HG03558 (cell line): Measurements from ENCODE around the gene AEBP1.

Experiments
- ATAC-seq: cut with Tn5 transposase; IDR thresholded peaks from one replicate; pipeline ENCODE4 v1.9.1; 2021; ENCODE audit warnings: moderate number of reproducible peaks; ENCODE audit not compliant: unreplicated experiment; ENCODE audit errors: extremely low read depth

The AEBP1 gene

DNA sequence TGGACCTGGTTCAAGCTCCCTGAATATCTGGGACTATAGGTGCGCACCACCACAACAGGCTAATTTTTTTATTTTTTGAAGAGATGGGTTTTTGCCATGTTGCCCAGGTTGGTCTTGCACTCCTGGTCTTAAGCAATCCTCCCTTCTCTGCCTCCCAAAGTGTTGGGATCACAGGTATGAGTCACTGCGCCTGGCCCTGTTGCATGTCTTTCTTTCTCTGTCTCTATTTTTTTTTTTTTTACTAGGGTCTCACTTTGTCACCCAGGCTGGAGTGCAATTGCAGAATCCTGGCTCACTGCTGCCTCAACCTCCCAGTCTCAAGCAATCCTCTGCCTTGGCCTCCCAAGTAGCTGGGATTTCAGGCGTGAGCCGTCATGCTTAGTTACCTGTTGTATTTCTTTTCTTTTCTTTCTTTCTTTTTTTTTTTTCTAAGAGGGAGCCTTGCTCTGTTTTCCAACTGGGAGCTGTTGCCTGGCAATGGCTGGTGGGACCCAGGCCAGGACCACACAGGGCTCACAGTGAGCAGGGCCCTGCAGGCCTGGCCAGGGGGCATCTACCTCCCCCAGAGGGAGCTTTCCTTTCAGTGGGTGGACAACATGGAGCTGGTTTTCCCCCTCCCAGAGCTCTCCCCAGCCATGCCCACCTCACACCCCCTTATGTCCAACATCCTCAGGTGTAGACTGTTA, 30.9 kb downstream of the AEBP1 start:
- ATAC-seq = no peak

DNA sequence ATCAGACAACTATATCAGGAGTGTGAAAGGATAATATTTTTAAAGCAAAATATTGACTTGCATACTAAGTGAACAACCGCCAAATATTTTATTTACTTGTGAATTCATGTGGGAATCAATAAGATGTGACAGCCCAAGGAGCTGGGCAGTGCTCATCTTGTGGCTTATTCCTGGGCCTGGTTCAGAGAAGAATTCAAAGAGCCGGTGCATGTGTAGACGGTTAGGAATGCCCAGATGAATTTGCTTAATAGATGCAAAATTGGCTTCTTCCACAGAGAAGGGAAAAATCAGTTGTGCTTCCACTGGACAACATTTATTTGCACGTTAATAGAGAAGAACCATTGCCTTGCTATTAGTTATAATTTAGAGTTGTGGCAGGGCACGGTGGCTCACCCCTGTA, 32.6 kb downstream of the AEBP1 start:
- ATAC-seq = no peak

DNA sequence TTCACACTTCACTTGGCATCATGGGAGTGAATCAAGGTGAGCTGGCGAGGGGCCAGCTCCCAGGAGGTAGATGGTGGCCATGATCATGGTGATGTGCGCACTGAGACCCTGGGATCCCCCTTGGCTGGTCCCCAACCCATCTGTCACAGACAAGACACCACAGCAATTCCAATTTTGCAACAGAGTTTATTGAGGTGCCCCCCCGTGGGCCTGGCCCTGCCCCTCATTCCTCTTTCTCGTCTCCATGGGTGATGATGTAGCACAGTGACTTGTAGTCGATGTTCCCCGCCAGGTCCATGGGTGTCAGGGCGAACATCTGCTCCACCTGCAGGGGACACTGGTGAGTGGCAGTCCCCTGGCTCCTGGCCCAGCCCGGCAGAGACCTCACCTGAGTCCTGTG, 34.6 kb downstream of the AEBP1 start:
- ATAC-seq = no peak

DNA sequence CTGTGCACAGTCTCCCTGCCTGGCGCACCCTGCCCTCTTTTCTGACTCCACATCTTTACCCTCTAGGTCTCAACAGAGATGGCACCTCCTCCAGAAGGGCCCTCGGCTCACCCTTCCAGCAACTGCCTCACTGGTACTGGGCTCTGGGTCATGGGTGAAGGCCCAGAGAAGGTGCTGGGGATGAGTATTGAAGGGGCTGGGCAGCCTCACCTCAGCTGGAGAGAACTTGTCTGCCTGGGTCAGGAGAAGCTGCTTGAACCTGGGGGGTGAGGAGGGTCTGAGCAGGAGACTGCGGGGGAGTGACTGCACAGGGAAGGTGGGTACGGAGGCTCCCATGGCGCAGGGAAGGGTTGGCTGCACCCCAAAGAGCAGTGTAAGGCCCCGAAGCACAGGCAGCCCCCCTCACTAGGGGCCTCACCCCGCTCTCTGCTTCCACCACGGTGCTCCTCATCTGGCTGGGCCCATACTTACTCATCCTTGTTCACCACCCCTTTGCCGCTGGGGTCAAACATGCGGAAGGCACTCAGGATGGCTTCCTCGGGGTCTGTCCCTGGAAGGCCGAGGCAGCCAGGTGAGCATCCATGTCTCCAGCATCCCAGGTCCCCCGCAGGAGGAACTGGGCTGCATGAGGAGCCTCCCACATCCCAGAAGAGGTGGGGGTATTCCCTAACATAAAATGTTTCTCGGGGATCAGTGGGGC, 35.3 kb downstream of the AEBP1 start:
- no peak for ATAC-seq

DNA sequence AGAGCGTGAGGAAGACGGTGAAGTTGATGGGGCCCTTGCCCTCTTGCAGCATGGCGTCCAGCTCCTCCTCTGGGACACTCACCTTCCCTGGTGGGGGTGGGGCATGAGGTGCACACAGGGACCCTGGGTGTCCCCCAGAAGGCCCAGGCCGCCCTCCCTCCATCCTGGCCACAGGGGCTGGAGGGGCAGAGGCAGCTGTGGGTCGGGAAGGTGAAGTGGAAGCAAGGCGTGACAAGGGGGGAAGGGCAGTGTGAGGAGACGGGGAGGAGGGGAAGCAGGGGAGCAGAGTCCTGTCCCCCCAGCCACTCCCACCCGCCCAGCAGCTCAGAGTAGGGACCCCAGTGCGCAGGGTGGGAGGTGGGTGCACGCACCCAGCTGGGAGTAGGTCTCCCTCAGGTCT, 36.2 kb downstream of the AEBP1 start:
- no peak for ATAC-seq

DNA sequence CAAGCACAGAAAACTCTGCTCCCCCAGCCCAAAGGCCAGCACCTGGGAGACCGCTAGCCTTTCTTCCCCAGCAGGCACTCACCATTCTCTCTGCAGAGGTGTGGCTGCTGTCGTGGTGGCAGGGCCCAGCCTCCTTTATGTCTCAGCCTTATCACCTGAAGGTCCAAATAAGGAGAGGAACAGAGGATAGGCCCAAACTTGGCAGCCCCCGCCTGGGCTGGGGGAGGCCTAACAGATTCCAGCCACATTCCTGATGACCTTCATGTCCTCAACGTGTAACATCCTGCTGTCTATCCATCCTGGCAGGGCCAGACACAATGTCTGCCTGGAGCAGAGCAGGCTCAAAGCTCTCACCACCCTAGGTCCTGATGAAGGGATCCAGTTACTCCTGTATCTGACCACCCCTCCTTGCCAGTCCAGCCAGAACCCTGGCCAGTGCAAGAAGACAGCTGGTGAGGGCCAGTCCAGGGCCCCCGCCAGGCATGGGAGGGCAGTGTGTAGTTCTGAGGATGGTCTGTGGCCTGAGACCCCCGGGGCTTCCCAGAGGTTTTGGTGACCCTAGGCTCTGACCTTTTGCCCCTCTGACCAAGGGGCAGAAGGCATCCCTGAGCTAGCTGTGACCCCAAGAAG, 37.2 kb downstream of the AEBP1 start, which contains the start of gene MYL7:
TSS of gene MYL7 (minus strand) at position 112 of the 630 bp plus-strand sequence. CDS start at position 85, 27 bp downstream.
- no peak for ATAC-seq

DNA sequence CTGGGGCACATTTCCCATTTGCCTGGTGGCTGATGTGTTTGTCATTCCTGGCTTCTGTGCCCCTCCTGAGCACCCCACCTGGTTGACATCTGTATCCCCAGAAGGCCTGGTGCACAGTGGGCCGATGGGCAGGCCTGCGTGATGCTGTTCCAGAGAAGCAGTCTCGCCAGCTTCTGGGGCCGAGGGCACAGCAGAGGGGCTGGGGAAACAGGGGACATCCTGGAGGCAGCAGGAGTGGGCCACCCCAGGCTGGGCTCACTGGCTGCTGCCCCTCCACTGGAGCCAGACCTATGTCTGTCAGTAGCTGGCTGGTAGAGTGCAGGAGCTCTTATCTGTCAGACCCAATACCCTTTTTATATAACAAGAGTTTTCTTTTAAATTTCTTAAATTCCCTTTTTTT, 37.9 kb downstream of the AEBP1 start:
- no peak for ATAC-seq

DNA sequence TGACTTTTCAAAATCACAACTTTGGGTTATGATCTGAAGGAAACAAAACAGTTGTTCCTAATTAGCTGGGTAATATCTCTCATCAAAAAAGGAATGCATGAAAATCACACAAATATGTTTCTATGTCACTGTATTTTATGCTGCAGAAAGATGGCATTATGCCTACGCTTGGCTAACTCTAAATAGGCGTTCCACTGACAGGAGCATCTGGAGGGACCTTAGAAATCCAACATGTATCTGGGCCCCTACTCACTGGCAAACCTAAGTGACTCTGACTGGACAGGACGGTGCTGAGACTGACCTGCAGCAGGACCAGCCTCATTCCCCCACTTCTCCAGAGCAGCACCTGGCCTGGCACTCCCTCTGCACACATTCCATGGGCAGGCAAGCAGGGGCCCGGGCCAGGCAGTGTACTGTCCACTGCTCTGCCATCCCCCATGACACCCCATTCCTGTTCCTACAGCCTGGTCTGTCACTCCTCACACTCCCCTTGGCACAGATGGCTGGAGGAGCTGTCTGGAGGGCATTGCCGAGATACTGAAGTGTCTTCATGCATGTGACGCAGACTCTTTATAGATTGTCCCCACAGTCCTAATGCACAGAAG, 39.6 kb downstream of the AEBP1 start:
- no peak for ATAC-seq

DNA sequence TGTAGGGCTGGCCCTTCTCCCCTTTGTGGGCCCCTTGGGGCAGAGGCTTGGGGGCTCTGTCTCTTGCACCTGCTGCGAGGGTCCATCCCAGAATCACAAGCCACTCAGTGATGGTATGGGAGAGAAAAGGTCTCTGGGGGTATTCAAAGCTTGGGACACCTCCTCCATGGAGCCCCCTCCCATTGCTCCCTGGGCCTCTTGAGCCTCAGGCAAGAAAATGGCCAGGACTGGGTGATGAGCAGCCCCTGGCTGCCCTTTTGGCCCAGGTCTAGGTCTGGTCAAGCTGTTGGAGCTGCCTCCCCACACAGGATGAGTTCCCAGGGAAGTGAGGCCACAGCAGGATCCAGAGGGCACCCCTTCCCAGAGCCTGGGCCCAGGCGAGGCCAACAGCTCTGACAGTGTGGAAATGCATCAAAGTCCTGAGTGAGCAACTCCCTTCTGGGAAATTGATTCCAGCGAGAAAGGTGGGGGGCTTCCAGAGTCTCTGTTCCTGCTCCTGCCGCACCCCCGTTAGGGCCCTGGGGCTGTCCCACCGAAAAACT, 40.4 kb downstream of the AEBP1 start:
- ATAC-seq = no peak

DNA sequence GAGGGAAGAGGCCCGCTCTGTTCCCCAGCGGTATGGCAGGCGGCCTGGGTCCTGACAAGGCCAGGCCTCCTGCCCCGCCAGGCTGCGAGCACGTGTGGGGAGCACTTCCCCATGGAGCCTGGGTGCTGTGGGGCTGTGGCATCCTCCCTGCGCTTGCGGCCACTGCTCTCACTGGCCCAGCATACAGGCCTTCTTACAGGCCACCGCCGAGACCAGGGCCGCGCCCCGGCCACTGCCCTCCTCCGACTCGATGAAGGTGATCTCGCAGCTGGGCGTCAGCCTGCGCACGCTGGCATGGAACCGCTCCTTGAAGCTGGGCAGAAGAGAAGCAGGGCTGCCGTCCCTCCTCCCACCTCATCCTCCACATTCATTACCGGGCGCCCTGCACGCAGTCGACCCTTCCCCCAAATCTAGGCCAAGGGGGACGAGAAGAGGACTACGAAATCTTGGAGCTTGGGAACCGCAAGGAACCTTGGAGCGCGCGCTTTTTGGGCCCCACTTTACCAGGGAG, 40.9 kb downstream of the AEBP1 start:
- no peak for ATAC-seq

DNA sequence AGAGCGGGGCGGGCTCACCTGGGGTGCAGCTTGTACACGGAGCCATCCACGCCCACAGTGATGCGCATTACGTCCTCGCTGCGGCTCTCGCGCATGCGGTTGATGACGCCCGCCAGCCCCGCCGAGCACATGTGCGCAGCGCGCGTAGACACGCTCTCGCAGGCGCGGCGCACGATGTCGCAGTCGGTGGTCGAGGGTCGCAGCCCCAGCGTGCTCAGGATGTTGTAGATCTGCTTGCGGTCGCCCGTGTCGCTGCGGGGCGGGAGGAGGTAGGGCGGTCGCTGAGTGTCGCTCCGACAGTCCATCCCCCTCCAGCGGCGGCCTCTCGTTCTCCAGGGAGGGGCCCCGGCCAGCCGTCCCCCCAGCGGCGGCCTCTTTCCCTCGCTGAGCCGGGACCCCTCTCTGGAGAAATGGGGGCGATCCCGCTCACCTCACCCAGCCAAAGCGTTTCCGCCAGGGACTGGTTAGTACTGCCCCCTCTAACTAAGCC, 41.4 kb downstream of the AEBP1 start:
- ATAC-seq = no peak

DNA sequence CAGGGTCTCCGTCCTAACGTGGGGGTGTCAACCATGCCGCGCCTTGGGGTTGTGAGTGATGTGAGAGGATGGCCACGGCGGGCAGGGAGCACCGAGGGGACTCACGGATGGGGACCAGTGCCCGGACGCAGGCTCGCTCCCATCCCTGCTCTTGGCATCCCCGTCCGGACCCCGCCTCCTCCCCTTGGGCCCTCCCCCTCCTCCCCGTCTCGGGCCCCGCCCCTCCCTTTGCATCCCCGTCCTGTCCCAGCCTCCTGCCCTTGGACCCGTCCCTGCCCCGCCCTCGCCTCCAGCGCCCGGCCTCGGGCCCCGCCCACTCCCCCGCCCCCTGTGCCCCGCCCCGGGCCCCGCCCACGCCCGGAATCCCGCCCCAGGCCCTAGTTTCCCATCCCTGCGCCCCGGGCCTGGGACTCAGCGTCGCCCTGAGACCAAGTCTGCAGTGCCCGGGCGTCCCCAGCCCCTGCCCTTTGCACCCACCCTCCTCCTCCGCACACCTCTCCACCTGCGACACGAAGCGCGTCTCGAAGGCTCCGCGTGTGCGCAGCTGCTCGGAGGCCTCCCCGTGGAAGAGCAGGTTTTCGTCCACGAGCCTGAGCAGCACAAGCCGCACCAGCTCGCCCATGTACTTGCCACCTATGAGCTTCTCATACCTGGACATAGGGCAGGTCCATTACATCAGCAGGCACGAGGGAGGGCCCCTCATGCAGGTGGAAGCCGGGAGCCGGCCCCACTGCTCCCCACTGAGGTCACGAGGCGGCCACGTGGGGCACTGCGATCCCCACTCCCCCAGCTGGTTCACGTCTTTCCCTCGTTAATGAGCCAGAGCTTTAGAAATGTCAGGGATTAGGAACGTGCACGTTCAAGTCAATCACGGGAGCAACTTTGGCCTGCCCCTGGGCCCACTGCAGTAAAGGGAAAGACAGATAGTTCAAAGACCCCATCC, 42.1 kb downstream of the AEBP1 start:
- ATAC-seq = no peak

DNA sequence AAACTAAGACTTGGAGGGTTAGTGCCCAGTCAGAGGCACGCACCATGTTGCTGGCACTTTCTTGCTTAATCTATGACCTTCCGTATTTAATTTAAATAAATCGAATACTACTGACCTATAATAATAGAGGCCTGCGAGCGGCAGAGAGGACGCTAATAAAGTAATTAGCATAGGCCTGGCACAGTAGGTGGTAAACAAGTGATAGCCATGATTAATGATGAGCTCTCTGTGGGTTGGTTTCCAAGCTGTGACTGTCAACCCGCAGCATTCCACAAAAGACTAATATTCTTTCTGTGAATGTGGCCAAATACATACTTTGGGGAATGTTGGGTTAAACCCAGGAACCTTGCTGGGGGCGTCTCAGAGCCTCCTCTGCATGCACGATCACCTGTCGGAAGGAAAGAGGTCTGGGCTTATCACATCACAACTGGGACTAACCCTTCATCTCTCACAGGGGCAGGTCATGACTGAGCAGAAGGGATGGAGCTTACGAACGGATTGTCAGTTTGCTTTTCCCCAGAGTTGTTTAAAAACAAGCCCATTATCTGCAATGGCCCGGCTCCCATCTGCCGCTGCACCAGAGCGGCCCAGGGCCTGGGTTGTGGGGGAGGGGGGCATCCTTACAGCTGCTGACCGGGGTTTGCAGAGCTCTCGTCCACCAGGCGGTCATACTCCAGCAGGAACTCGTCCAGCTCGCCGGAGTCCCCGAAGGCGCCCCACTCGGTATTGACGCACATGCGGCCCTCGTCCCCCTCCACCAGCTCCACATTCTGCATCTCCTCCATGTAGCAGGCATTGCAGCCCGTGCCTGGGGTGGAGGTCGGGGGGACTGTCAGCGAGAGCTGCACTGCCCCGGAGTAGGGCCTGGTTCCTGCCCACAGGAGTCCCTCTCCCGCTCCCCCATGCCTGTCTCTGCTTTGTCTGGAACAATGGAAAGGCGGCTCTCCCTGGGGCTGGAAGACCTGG, 43.2 kb downstream of the AEBP1 start:
- no peak for ATAC-seq

DNA sequence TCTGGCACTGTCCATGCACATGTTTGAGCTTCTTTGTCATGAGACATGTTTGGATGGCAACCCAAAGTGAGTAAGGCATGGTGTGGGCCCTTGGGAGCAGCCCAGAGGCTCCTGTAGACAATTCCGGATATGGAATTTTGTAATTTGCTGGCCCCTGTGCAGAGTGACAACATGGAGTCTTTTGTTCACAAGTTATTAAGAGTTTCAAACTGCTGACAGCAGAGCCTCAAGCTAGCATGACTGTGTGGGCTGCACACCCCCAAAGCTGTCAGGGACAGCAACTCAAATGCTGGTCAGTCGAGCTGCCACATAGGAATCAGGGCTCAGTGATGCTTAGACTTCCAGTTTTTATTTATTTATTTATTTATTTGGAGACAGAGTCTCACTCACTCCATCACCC, 44.0 kb downstream of the AEBP1 start:
- no peak for ATAC-seq

DNA sequence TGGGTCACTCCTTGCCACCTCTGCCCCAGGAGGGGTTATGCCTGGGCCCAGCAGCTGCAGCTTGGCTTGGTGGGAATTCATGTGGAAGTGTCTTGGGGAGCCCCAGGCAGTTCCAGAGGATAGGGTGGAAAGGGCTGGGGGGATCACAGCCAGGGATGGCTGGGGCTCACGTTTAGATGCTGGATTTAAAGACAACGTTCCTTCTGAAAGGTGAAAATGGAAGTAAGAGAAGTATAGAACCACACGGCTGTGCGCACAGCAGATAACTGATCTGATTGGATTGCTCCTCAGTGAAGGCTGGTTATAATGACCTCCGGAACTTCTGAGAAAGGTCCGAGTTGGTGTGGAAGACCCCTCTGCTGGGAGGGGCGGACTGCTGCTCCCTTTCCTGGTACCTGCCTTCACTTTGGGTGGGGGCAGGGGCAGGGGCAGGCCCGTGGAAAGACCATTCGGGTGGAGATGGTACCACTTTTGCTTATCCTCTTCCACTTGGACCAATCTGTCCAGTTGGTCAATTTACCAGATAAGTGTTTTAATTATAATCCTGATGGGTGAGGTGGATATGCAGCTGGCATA, 44.9 kb downstream of the AEBP1 start:
- no peak for ATAC-seq

DNA sequence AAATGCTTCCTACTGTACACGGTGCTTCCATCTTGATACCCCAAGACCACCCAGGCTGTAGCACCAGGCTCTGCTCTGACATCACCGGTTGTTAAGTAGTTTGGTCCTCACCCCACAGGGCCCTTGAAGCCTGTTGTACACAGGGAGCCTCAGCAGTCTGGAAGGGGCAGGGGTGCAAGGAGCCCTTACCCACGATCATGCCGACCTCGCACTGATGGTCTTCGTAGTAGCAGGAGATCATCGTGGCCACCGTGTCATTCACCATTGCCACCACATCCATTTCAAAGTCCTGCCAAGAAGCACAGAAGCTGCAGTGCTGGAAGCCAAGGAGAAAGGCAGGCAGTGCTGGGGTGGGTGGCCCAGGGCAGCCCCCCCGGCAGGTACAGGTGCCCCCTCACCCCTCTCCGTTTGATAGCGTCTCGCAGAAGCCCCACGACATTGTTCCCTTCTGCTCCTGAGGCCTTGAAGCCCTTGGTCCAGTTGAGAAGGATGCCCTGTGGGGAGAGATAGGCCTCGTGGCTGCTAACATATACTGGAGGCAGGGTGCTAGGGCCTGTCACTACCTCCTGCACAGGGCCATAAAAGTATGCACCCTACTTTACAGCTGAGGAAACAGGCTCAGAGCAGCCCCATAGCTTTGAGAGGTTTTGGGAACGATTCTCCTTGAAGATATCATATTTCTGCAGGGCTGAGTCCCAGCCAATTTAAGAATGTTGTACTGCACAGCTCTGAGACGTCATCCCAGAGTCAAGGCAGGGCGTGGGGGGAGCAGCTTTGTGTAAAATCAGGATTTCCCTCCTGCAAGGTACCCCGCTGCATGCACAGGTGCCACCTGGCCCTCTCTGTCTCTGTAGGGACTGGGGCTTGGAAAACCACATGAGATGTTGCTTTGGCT, 45.7 kb downstream of the AEBP1 start:
- ATAC-seq = no peak

DNA sequence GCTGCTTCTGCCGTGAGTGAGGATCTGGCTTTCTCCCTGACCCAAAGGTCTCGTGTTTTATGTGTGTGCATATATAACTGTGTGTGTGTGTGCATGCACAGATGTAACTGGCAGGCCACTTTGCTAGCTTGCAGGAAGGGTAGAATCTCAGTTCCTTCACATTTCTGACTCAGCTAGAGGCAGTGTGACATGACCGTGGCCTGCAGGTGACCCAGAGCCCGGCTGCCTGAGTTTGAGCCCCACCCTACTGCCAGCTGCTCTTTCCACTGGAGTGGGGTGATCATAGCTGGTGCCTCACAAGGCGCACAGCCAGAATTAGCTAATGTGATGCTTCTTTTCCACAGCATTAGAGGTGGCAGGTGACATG, 46.3 kb downstream of the AEBP1 start:
- ATAC-seq = no peak
